GM12873 (cell line): ENCODE data around the gene HBE1.

Experiments
- CTCF ChIP-seq: IDR thresholded peaks from 2 replicates; pipeline ENCODE4 v1.5.1; 2012; ENCODE audit warnings: low read depth, mild to moderate bottlenecking, moderate library complexity, low read length, control low read depth; ENCODE audit not compliant: insufficient read depth; ENCODE audit errors: missing control alignments

Gene HBE1

GRCh38 chr11:5269715-5270147 lies at the start of gene HBE1:
Gene HBE1 (minus strand): TSS chr11:5269945. CDS start chr11:5269890, 55 bp downstream.
- no peak for TF ChIP-seq CTCF

- TF ChIP-seq CTCF, result no peak
Measured at GRCh38 chr11:5317292-5317691, 47.5 kb upstream of the HBE1 start.

GRCh38 chr11:5310423-5310822 lies 40.7 kb upstream of the HBE1 start:
- TF ChIP-seq CTCF, result no peak

- no peak for TF ChIP-seq CTCF
Measured at GRCh38 chr11:5307256-5308019, 37.7 kb upstream of the HBE1 start.

- TF ChIP-seq CTCF, result no peak
Measured at GRCh38 chr11:5304046-5304445, 34.3 kb upstream of the HBE1 start.

- TF ChIP-seq CTCF, result no peak
Measured at GRCh38 chr11:5303626-5304025, 33.9 kb upstream of the HBE1 start.

GRCh38 chr11:5301846-5302245 lies 32.1 kb upstream of the HBE1 start, which contains the start of gene OR51B4:
Gene OR51B4 (minus strand): TSS chr11:5301946. CDS start chr11:5301946, 0 bp downstream.
- TF ChIP-seq CTCF, result no peak
